Hair follicular keratinocyte (primary cell): Measurements from ENCODE around the gene LCN9. TPM values are rescaled to one million over a fixed set of nuclear protein-coding genes. Genes with fewer than 3 reads are reported as not detected.

Source experiments
- total RNA-seq: library from RNA; depleted of rRNA; stranded (reverse); fragments of >200 nt; gene quantifications from 2 replicates; pipeline ENCODE4 v1.2.3, GENCODE V29; 2015

Gene LCN9
- total RNA-seq = not detected in 2 replicates

DNA sequence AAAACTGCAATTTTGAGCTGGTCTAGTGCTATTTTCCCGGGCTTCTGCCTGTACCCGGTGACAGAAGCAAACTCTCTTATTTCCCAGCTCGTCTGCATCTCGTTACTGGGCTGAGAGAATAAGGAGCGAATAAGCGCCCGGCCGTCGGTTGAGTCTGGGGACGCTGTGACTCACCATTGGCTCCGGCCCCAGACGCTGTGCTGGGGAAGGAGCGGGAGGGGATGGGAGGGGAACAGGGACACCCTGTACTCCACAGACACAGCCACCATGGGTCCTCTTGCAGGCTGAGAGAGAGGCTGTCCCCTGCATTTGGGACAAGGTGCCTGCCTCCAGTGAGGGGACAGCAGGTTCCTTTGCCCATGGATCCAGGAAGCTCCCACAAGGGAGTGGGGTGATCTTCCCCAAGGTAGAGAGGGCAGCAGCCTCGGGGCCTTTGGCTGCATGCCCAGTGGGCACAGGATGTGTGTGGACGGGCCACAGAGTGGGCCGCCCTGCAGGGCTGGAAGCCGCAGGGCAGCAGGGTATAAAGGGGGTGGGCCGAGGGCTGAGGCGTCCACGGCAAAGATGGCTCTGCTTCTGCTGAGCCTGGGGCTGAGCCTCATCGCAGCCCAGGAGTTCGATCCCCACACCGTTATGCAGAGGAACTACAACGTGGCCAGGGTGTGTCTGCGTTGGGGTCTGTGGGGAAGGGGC is at the start of gene LCN9:
LCN9 (plus strand) TSS at position 552 of the 693 bp plus-strand sequence; CDS start at position 565, 13 bp downstream.

GRCh38 chr9:135639196-135639595 is 23.9 kb upstream of the LCN9 start, which contains the start of gene GLT6D1:
TSS of gene GLT6D1 (minus strand) at chr9:135639540. CDS start at chr9:135639187, 353 bp downstream.

GRCh38 chr9:135699440-135699839 is 36.3 kb downstream of the LCN9 start, which contains the start of gene SOHLH1:
TSS of gene SOHLH1 (minus strand) at chr9:135699481. CDS start at chr9:135699467, 14 bp downstream.

GRCh38 chr9:135701959-135702721 is 39.0 kb downstream of the LCN9 start, which contains the start of gene KCNT1:
TSS of gene KCNT1 (plus strand) at chr9:135702185. CDS start at chr9:135702259, 74 bp downstream.

Other genes starting within 250 kb of the LCN9 start
- gene PPP1R26, start 183.5 kb upstream of the LCN9 start, total RNA-seq = 20.7 and 30.8 TPM in 2 replicates
- 56.1 and 72.4 TPM in 2 replicates for gene MRPS2, start 162.6 kb upstream of the LCN9 start, total RNA-seq
- not detected in 2 replicates for gene LCN1, start 141.9 kb upstream of the LCN9 start, total RNA-seq
- gene OBP2A, start 117.2 kb upstream of the LCN9 start, total RNA-seq = not detected in 2 replicates
- not detected in 2 replicates for gene PAEP, start 101.6 kb upstream of the LCN9 start, total RNA-seq
- gene GLT6D1, start 23.8 kb upstream of the LCN9 start, total RNA-seq = not detected in 2 replicates
- gene SOHLH1, start 36.2 kb downstream of the LCN9 start, total RNA-seq = not detected in 2 replicates
- not detected in 2 replicates for gene KCNT1, start 38.9 kb downstream of the LCN9 start, total RNA-seq
- gene CAMSAP1, start 244.2 kb downstream of the LCN9 start, total RNA-seq = 17.6 and 19.3 TPM in 2 replicates